HCT116 (cell line): ENCODE measurements around the gene SEMA5B. TPM values are rescaled to one million over a fixed set of nuclear protein-coding genes. Genes with fewer than 3 reads are reported as not detected.
A peak's percentile ranks its signal among the peaks of the same experiment; 100 is the strongest.

Source experiments
- ATAC-seq: fragments of 200-7000 bp; cut with Tn5 transposase; 2 replicates; pipeline ENCODE4 v1.9.1; 2020; ENCODE audit warnings: mild to moderate bottlenecking, moderate library complexity
- BruUV-seq: library from RNA; stranded (reverse); fragments of 400-500 nt; replicated peaks from 2 replicates; lab custom pipeline; 2021; lab: Mats Ljungman, UMichigan
- CTCF ChIA-PET: fragments of 300-600 bp; sonication (Branson Sonifier 250); formaldehyde crosslinking; loops from one replicate; lab custom pipeline; 2021; ENCODE audit warnings: antibody characterized with exemption; lab: Charles Lee
- POLR2A ChIA-PET: fragments of 300-600, 350-600 bp; sonication (Branson Sonifier 250); formaldehyde crosslinking; loops from one replicate; lab custom pipeline; 2021; ENCODE audit warnings: antibody characterized with exemption; lab: Charles Lee
- RAD21 ChIA-PET, 2 experiments: fragments of 300-600 bp; sonication (Branson Sonifier 250); formaldehyde crosslinking; loops; one replicate each; lab custom pipeline; 2023; ENCODE audit warnings: low total read pairs in 2 of 2; ENCODE audit not compliant: uncharacterized antibody in 2 of 2, unreplicated experiment in 2 of 2, low non-redundant PET in 1 of 2; lab: Charles Lee
- DNase-seq: peaks from one replicate; pipeline ENCODE4 v3.0.0-alpha.2; 2010; ENCODE audit warnings: low read depth, low spot score
- H2AFZ ChIP-seq: fragments of 200-600 bp; shearing (Covaris generic), sonication (generic); 2 replicates; pipeline ENCODE4 v1.6.1; 2017; ENCODE audit warnings: low read depth, mixed run types, mixed read lengths, antibody characterized with exemption, low read length; ENCODE audit not compliant: poor library complexity, severe bottlenecking
- H3K27ac ChIP-seq: 2 replicates; pipeline ENCODE4 v1.5.1; 2012; ENCODE audit warnings: low read depth, low read length
- H3K27me3 ChIP-seq: fragments of 200-600 bp; sonication (generic); 2 replicates; pipeline ENCODE4 v1.6.1; 2016; ENCODE audit warnings: mixed run types, low read length, mixed read lengths; ENCODE audit not compliant: insufficient read depth
- H3K36me3 ChIP-seq, 2 experiments: fragments of 200-500 bp in 1 of 2; fragments of 200-600 bp in 1 of 2; sonication (Bioruptor generic) in 1 of 2; sonication (generic) in 1 of 2; 2 replicates each; pipeline versions ENCODE4 v1.5.1 to v1.6.1; 2014 to 2016; ENCODE audit warnings: low read length in 2 of 2, inconsistent platforms in 1 of 2, mixed read lengths in 1 of 2, mixed run types in 1 of 2; ENCODE audit not compliant: insufficient read depth in 2 of 2, control insufficient read depth in 1 of 2
- H3K4me1 ChIP-seq, 2 experiments: fragments of 200-600 bp in 1 of 2; sonication (generic) in 1 of 2; 2 replicates each; pipeline versions ENCODE4 v1.5.1 to v1.6.1; 2012 to 2017; ENCODE audit warnings: low read length in 2 of 2, inconsistent platforms in 1 of 2, mild to moderate bottlenecking in 1 of 2, mixed read lengths in 1 of 2, mixed run types in 1 of 2, moderate library complexity in 1 of 2; ENCODE audit not compliant: insufficient read depth in 2 of 2, control insufficient read depth in 1 of 2
- H3K4me2 ChIP-seq: fragments of 200-600 bp; sonication (generic); 2 replicates; pipeline ENCODE4 v1.6.1; 2017; ENCODE audit warnings: mixed run types, low read length, mixed read lengths
- H3K4me3 ChIP-seq, 2 experiments: fragments of 200-600 bp in 1 of 2; sonication (generic) in 1 of 2; replicated peaks in 1 of 2; 2 replicates each; pipeline ENCODE4 v1.5.1; 2011 to 2016; ENCODE audit warnings: low read length in 2 of 2, control low read depth in 1 of 2, low read depth in 1 of 2, mild to moderate bottlenecking in 1 of 2, mixed read lengths in 1 of 2, mixed run types in 1 of 2
- H3K79me2 ChIP-seq: fragments of 200-600 bp; sonication (generic); 2 replicates; pipeline ENCODE4 v1.6.1; 2017; ENCODE audit warnings: mild to moderate bottlenecking, mixed run types, low read length, moderate library complexity, mixed read lengths; ENCODE audit not compliant: insufficient read depth
- H3K9ac ChIP-seq: fragments of 200-600 bp; sonication (generic); 2 replicates; pipeline ENCODE4 v1.6.1; 2016; ENCODE audit warnings: low read length, mixed read lengths
- H3K9me2 ChIP-seq: fragments of 200-600 bp; sonication (generic), shearing (Covaris generic); 2 replicates; pipeline ENCODE4 v1.6.1; 2017; ENCODE audit warnings: mixed run types, mild to moderate bottlenecking, moderate library complexity; ENCODE audit not compliant: insufficient read depth
- H3K9me3 ChIP-seq, 2 experiments: fragments of 200-500 bp in 1 of 2; fragments of 200-600 bp in 1 of 2; sonication (Bioruptor generic) in 1 of 2; sonication (generic) in 1 of 2; 2 replicates each; pipeline ENCODE4 v1.6.1; 2014 to 2017; ENCODE audit warnings: low read length in 2 of 2, mixed read lengths in 2 of 2, inconsistent platforms in 1 of 2, low read depth in 1 of 2, mild to moderate bottlenecking in 1 of 2, mixed run types in 1 of 2, moderate library complexity in 1 of 2; ENCODE audit not compliant: control insufficient read depth in 1 of 2, insufficient read depth in 1 of 2
- H4K20me1 ChIP-seq: fragments of 200-600 bp; sonication (generic), shearing (Covaris generic); 2 replicates; pipeline ENCODE4 v1.6.1; 2017; ENCODE audit warnings: mixed run types, mild to moderate bottlenecking, moderate library complexity; ENCODE audit not compliant: insufficient read depth
- CTCF ChIP-seq, 3 experiments: fragments of 200-600 bp in 1 of 3; sonication (generic) in 1 of 3; IDR thresholded peaks in 2 of 3; conservative IDR thresholded peaks in 1 of 3; 2 replicates each; pipeline ENCODE4 v1.5.1; 2012 to 2017; ENCODE audit warnings: low read depth in 2 of 3, low read length in 2 of 3, antibody characterized with exemption in 1 of 3, borderline replicate concordance in 1 of 3, control low read depth in 1 of 3, mild to moderate bottlenecking in 1 of 3, mixed read lengths in 1 of 3, mixed run types in 1 of 3, moderate library complexity in 1 of 3; ENCODE audit not compliant: insufficient read depth in 1 of 3
- MAX ChIP-seq: IDR thresholded peaks from 2 replicates; pipeline ENCODE4 v1.6.1; 2012
- SIN3A ChIP-seq: IDR thresholded peaks from 2 replicates; pipeline ENCODE4 v1.6.1; 2012; ENCODE audit warnings: low read depth
- intact Hi-C: fragments of 100-400 bp; cut with micrococcal nuclease; formaldehyde crosslinking; loops from 2 replicates; pipeline ENCODE4 v1.10.0; 2022
- total RNA-seq: library from RNA; stranded (reverse); gene quantifications from one replicate; pipeline ENCODE4 v1.2.1, GENCODE V29; 2021; ENCODE audit not compliant: unreplicated experiment

Gene SEMA5B
- total RNA-seq, 1 experiment from 2014 or later, result 0.15 TPM

- Histone ChIP-seq H3K4me3 (no peak overlapping the region), H3K4me1 (peaks cover 30 to 71% of the 10 kb centered on the region in 2 experiments), H3K9ac (no peak overlapping the region), H4K20me1 (peaks cover 9% of the 10 kb centered on the region; the same call in 1 of the 2 replicates), H3K4me2 (no peak overlapping the region), H2AFZ (no peak overlapping the region), H3K36me3 (no peaks in the 10 kb centered on the region), H3K27ac (no peak overlapping the region), H3K79me2 (peaks cover 98% of the 10 kb centered on the region), H3K9me2 (no peaks in the 10 kb centered on the region), H3K9me3 (no peaks in the 10 kb centered on the region), H3K27me3 (no peaks in the 10 kb centered on the region)
- ChIA-PET CTCF (no interaction called here), RAD21 (no interaction called here), POLR2A (no interaction called here)
- TF ChIP-seq MAX, result no peak
- no peak for ATAC-seq
- intact Hi-C loops, result no loop called here
- no TSS peak for BruUV-seq
- no peak for DNase-seq
These were observed 44.0 kb upstream of the SEMA5B start for GRCh38 chr3:123071581-123071980.

- ChIA-PET CTCF (no interaction called here), RAD21 (no interaction called here)
- DNase-seq, result no peak
- no peak overlapping the region for H3K4me2 ChIP-seq
- no peaks in the 10 kb centered on the region for H3K27me3 ChIP-seq
- intact Hi-C loops, result no loop called here
- peaks cover 26 to 71% of the 10 kb centered on the region in 2 experiments; a peak in 3 of 4 replicates for H3K4me1 ChIP-seq
- ATAC-seq, result no peak
- H3K9ac ChIP-seq, result no peak overlapping the region
- H2AFZ ChIP-seq, result no peak overlapping the region
- H3K27ac ChIP-seq, result no peak overlapping the region
- no peaks in the 10 kb centered on the region for H3K9me3 ChIP-seq
- H4K20me1 ChIP-seq, result peaks cover 9% of the 10 kb centered on the region; the same call in 1 of the 2 replicates
- peaks cover 93% of the 10 kb centered on the region for H3K79me2 ChIP-seq
- no TSS peak for BruUV-seq
- no peaks in the 10 kb centered on the region for H3K9me2 ChIP-seq
- no peak overlapping the region for H3K4me3 ChIP-seq
- TF ChIP-seq SIN3A (no peak), CTCF (IDR thresholded peaks at IDR 0.05 in 2 of 3, conservative IDR thresholded peaks at IDR 0.05 in 1 of 3; ENCODE audit: borderline replicate concordance in 1 of 3, insufficient read depth in 1 of 3, low read depth in 2 of 3, low read length in 2 of 3) (peak in 2 of 3 experiments; percentile 34 to 35; a peak in 1 of 6 replicates)
- TF ChIP-seq, all 23 proteins: peak for 1
- no peaks in the 10 kb centered on the region for H3K36me3 ChIP-seq
- POLR2A ChIA-PET, result no interaction called here
These were observed 43.6 kb upstream of the SEMA5B start for GRCh38 chr3:123071146-123071545.
